GM12892 (cell line): Measurements from ENCODE around the gene PCSK5.

Experiments used
- POLR2A ChIP-seq: IDR thresholded peaks from 2 replicates; pipeline ENCODE4 v1.6.1; 2011; ENCODE audit warnings: low read depth, low read length, control low read depth
- POLR2AphosphoS5 ChIP-seq: IDR thresholded peaks from 2 replicates; pipeline ENCODE4 v1.6.1; 2011; ENCODE audit warnings: low read depth, low read length, control low read depth
- TAF1 ChIP-seq: IDR thresholded peaks from 2 replicates; pipeline ENCODE4 v1.6.1; 2011; ENCODE audit warnings: low read depth, mild to moderate bottlenecking, control low read depth, low read length, borderline replicate concordance

- TF ChIP-seq POLR2A (no peak), POLR2AphosphoS5 (no peak), TAF1 (no peak)
These were observed 403.8 kb downstream of the PCSK5 start for GRCh38 chr9:76294301-76294700.
